ENCODE data around the gene SESTD1.

Gene SESTD1

GRCh38 chr2:179264368-179265081, at the start of gene SESTD1:
Gene SESTD1, minus strand, starts transcription at chr2:179264832. Its CDS starts 72,991 bp downstream, at chr2:179191841.
- H3K4me3 ChIP-seq (ENCODE audit: low read depth, low read length): peak within 1 kb of the TSS; percentile 83

DNA sequence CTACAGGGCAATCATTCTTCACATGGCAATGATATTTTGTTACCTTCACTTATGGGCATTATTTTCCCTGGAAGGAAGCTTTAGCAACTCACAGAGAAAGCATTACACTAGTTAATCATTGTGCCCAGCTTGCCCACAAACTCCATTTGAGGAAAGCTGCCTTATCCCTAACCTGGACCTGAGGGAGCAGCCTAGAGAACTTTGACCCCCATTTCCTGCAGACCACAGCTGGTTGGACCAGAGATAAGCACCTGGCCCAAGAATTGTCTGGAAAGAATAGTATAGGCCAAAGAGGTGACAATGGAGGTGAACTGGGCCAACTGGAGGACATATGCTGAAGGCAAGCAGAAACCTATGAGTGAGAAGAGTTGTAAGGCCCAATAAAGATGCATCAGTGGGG, 48.4 kb upstream of the SESTD1 start:
- H3K4me3 ChIP-seq (ENCODE audit: low read depth, low read length): no peak overlapping the region
- DNase-seq (ENCODE audit: low read depth): no peak

More at GRCh38 chr2:179264368-179265081, at the start of gene SESTD1:
- DNase-seq (ENCODE audit: low read depth): no peak

DNA sequence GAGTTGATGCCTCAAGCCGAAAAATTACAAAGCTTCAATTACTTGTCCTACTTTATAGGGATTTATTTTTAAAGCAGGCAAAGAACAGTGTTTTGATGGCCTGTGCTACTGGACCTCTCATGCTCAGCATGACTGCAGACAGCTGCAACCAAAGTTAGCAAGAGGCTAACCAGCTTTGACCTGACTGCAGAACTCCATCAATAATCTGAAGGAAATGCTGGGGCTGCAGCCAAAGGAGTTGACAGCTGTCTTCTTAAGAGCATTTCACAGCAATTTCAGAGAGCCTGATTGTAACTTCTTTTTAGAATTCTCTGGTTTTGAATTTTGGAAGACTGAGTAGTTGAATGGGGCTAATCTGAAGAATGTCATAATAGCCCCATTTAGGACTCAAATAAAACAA, 46.5 kb upstream of the SESTD1 start:
- DNase-seq (ENCODE audit: low read depth): peak; percentile 24
- no peak overlapping the region for H3K4me3 ChIP-seq (ENCODE audit: low read depth, low read length)

- H3K4me3 ChIP-seq (ENCODE audit: low read depth, low read length): no peak overlapping the region
- no peak for DNase-seq (ENCODE audit: low read depth)
Measured at GRCh38 chr2:179307616-179308371, 43.2 kb upstream of the SESTD1 start.

DNA sequence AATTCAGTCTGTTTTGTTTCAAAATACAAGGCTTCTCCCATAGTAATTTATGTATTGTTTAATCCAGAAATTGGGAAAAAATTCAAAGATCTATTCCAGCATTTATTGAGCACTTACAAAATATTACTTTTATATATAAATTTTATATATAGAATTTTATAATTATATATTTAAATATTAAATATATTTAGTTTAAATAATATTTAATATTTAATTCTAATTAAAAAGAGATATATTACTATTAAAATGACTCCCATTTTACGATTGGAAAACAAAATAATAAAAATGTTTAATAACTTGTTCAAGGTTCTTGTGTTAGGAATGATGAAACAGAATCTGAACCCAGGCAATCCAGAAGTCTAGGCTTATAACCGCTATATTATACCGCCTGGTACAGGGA, 40.5 kb upstream of the SESTD1 start:
- no peak overlapping the region for H3K4me3 ChIP-seq (ENCODE audit: low read depth, low read length)
- DNase-seq (ENCODE audit: low read depth): no peak

DNA sequence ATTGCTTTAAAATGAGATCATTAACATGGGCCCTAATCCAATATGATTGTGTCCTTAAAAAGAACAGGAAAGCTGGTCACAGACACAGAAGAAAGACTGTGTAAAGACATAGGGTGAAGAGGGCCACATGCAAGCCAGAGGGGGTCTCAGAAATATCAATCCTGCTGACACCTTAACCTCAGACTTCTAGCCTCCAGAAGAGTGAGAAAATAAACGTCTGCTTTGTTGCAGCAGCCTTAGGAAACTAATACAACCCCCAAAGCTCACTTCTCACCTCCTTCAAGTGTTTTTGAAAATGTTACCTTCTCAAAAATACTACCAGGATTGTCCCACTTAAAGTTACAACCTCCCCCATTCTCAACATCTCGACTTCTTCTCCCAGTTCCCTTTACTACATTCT, 39.8 kb upstream of the SESTD1 start:
- no peak overlapping the region for H3K4me3 ChIP-seq (ENCODE audit: low read depth, low read length)
- no peak for DNase-seq (ENCODE audit: low read depth)

GRCh38 chr2:179302764-179303571, 38.3 kb upstream of the SESTD1 start:
- H3K4me3 ChIP-seq (ENCODE audit: low read depth, low read length): no peak overlapping the region
- no peak for DNase-seq (ENCODE audit: low read depth)

DNA sequence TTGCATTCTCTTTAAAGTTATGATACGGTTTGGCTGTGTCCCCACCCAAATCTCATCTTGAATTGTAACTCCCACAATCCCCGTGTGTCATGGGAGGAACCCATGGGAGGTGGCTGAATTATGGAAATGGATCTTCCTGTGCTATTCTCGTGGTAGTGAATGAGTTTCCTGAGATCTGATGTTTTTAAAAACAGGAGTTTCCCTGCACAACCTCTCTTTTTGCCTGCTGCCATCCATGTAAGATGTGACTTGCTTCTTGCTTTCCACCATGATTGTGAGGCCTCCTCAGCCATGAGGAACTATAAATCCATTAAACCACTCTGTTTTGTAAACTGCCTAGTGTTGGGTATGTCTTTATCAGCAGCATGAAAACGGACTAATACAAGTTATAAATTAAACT, 37.5 kb upstream of the SESTD1 start:
- no peak overlapping the region for H3K4me3 ChIP-seq (ENCODE audit: low read depth, low read length)
- no peak for DNase-seq (ENCODE audit: low read depth)

DNA sequence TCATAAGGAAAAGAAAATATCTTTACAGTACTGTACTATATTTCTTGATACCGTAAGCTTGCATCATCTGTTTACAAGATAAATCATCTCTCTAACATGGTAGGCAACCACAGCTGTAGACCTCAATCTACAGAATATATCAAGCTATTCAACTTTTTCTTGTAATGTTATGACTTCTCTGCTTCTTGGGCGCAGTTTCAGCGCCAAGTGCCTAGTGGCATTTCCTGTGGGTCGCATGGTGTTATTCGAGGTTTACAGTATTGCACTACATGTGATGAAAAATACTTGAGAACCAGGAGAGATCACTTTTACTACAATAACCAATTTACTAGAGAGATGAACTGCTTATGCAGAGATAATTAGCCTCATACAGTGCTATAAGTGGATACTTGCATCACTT, 34.0 kb upstream of the SESTD1 start:
- no peak for DNase-seq (ENCODE audit: low read depth)
- H3K4me3 ChIP-seq (ENCODE audit: low read depth, low read length): no peak overlapping the region

- DNase-seq (ENCODE audit: low read depth): no peak
- no peak overlapping the region for H3K4me3 ChIP-seq (ENCODE audit: low read depth, low read length)
Measured at GRCh38 chr2:179297927-179298326, 33.3 kb upstream of the SESTD1 start.

- no peak overlapping the region for H3K4me3 ChIP-seq (ENCODE audit: low read depth, low read length)
- DNase-seq (ENCODE audit: low read depth): no peak
Measured at GRCh38 chr2:179290329-179290728, 25.7 kb upstream of the SESTD1 start.

GRCh38 chr2:179285060-179285459, 20.4 kb upstream of the SESTD1 start:
- no peak for DNase-seq (ENCODE audit: low read depth)
- H3K4me3 ChIP-seq (ENCODE audit: low read depth, low read length): no peak overlapping the region

DNA sequence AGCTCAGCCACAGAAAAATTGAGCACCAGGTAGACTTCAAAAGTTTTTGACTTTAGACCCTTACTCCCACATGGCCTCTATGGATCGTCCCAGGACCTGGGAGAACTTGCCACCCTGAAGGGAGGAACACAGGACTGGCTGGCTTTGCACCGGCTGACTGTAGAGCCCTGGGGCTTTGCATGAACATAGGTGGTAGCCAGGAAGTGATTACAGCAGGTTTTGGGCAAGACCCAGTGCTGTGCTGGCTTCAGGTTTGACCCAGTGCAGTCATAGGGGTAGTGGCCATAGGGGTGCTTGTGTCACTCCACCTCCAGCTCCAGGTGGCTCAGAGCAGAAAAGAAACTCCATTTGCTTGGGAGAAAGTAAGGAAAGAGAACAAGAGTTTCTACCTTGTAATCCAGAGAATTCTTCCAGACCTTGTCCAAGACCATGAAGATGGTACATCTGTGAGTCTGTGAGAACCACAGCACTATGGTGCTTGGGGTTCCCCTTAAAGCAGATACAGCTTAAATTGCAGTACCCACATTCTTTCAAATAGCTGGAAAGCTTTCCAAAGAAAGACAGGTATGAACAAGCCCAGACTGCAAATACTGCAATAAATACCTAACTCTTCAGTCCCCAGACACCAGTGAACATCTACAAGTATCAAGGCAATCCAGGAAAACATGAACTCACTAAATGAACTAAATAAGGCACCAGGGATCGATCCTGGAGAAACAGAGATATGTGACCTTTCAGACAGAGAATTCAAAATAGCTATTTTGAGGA, 13.0 kb upstream of the SESTD1 start:
- no peak for DNase-seq (ENCODE audit: low read depth)
- no peak overlapping the region for H3K4me3 ChIP-seq (ENCODE audit: low read depth, low read length)

DNA sequence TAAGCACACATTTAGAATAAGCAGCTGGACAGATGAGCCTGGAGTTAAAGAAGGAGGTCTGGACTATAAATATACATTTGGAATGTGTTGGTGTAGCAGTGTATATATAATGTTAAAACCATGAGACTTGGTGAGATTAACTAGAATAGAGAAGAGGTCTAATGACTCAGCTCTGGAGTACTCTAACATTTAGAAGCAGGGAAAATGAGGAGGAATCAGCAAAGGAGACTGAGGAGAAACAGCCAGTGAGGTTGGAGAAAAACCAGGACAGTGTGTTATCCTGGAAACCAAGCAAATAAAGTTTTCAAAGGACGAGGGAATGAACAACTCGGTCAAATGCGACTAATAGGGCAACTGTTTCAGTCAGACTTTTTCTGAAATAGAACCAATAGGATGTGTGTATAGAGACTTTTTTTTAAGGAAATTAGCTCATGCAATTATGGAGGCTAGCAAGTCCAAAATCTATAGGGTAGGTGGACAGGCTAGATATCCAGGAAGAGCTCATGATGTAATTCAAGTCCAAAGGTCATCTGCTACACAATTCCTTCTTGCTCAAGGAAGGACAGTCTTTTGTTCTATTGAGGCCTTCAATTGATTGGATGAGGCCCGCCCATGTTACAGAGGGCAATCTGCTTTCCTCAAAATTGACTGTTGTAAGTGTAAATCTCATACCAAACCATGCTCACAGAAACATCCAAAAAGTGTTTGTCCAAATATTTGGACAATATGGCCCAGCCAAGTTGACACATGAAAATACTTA, 10.8 kb upstream of the SESTD1 start:
- H3K4me3 ChIP-seq (ENCODE audit: low read depth, low read length): no peak overlapping the region
- DNase-seq (ENCODE audit: low read depth): no peak

DNA sequence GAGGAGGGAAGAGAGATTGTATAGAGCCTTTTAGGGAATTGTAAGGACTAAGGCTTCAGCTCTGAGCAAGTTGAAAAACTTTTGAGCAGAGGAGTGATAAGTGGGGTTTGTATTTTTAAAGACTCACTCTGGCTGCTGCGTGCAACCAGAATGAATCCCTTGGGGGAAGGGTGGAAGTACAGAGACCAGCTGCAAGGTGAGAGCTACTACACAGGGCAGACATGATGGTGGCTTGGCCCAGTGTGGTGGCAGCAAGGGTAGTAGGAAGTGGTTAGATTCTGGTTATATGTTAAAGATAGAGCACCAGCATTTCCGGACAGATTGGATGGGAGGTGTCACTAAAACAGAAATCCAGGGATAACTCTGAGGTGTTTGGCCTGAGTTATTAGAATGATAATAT, 10.1 kb upstream of the SESTD1 start:
- no peak for DNase-seq (ENCODE audit: low read depth)
- no peak overlapping the region for H3K4me3 ChIP-seq (ENCODE audit: low read depth, low read length)

DNA sequence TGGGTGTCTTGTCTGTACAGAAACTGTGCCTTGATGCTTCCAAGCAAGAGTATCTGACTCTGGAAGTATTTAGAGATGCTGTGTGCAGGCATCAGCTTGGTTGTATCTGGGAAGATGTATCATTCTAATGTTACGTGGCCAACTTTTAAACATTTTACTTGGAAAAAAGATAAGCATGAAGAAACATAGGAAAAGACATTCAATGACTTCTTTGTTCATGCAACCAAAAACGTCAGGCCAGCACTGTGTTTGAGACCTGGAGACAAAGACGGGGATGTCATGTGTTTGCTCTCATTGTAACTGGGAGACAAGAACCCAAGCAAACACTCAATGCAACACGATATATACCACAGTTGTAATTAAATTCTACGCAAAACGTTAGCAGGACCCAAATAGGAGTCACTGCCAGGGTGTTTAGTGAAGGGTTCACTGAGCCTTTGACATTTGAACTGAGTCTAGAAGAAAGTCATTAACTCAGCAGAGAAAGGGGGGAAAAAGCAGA, 8.9 kb upstream of the SESTD1 start:
- H3K4me3 ChIP-seq (ENCODE audit: low read depth, low read length): no peak overlapping the region
- no peak for DNase-seq (ENCODE audit: low read depth)

DNA sequence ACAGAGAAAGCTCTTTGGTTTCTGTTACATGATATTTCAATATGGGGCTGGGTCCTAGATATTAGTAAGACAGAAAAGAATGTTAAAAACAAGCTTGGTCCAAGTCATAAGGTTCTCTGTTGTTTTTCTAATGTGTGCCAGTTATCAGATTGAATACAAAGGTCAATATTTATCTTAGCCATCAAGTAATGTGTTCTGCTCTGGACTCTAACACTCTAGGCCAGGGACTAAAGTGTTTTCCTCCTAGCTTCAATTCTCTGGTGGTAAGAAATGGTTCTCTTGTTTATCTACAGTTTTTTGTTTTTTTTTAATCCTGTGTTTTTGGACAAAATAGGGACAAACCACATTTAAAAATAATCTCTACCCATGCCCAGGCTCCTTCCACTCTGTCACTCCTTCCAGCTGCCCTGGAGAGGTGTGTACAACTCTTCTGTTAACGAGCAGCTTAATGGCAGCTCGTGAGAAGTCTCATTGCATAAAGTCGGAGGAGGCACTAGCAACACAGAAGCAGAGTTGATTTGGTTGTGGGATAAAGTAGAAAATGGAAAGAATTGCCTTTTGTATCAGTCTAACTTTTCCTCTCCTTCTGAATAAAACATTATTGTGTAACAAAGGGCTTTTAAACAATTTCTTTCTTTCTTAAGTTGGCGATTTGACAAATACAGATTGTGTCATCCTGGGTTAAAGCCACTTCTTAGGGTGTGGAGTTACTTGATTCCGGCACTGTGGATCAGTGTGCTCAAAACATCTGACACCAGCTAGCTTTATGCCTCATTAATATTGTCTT, 8.0 kb upstream of the SESTD1 start:
- no peak for DNase-seq (ENCODE audit: low read depth)

GRCh38 chr2:179270689-179271088, 6.1 kb upstream of the SESTD1 start:
- no peak overlapping the region for H3K4me3 ChIP-seq (ENCODE audit: low read depth, low read length)
- DNase-seq (ENCODE audit: low read depth): no peak

More for the DNA sequence above, 8.0 kb upstream of the SESTD1 start:
- no peak overlapping the region for H3K4me3 ChIP-seq (ENCODE audit: low read depth, low read length)

Measured in skeletal muscle cell (primary cell).